ENCODE measurements around the gene LMX1A.

LMX1A gene

DNA sequence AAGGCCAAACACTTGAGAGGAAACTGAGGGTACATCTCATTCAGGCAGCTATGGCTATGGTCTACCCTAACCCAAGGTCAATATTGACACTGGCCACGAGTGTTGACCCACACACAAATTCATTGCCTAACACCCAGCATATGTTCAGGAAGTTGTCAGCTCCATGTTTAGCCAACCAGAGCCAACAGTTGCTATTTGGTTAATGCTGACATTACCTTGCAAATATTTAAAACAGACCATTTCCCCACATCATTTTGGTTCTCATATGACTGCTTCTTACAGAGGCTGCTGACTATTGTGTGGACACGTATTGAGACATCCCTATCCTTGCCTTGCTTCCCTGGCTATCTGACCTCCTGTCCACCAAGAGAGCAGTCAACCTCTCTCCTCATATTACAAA is 97.3 kb downstream of the LMX1A start (continued):
- TF ChIP-seq SCRT2 (tag by site-specific recombination; IDR thresholded peaks at IDR 0.05) (no peak), MYNN (tag by site-specific recombination; IDR thresholded peaks at IDR 0.05; ENCODE audit: borderline replicate concordance) (no peak)

DNA sequence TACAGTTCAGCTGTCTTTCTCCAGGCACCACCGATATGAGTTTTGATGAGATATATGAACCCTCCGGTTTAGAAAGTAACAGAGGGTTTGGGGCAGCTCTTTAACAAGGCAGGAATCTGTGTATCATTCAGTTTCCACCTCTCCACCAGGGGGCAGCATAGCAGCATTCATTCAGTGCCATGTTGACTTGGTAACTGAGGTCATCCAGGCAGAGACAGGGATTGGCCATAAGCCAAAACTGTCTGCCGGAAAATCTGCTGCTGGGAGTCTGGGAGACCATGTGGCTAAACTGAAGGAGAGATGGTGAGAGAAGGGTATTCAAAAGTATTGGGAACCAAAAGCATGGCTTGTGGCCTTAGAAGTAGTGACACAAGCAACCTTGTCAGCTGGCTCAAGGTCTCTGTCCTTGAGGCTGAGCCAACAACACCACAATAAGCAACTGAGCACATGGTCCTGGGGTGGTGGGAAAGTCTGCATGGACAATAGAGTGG is 98.5 kb downstream of the LMX1A start:
- Histone ChIP-seq H3K36me3 (ENCODE audit: control insufficient read depth in 2 of 2, insufficient read depth in 1 of 2, low read length in 2 of 2) (no peaks in the 10 kb centered on the region), H3K4me1 (ENCODE audit: control insufficient read depth, insufficient read depth, low read length) (peaks cover 3% of the 10 kb centered on the region; the same call in 1 of the 2 replicates), H3K9me3 (ENCODE audit: control insufficient read depth, insufficient read depth, low read depth, low read length) (no peaks in the 10 kb centered on the region), H3K4me3 (ENCODE audit: low read depth, low read length) (no peak overlapping the region), H3K27ac (ENCODE audit: extremely low read depth, low read depth, low read length) (no peak overlapping the region)
- CTCF ChIA-PET = interaction anchor here (0.6 to 5.4 kb wide), 55 partner anchors 11 to 338 kb away, joined by 3 to 125 read pairs (median 5); no protein-coding TSS in a partner anchor
- TF ChIP-seq ZNF366 (tag by site-specific recombination; conservative IDR thresholded peaks at IDR 0.05) (peak; percentile 75), SP7 (tag by site-specific recombination; IDR thresholded peaks at IDR 0.05) (0 out of 2 replicates have a peak, but pooled peaks have one; percentile 20), ZNF664 (tag by site-specific recombination; IDR thresholded peaks at IDR 0.05) (peak; percentile 86), KLF9 (tag by site-specific recombination; IDR thresholded peaks at IDR 0.05; ENCODE audit: low read depth) (no peak), GLIS1 (tag by site-specific recombination; IDR thresholded peaks at IDR 0.05) (no peak; the same call in 1 of the 2 replicates), ZNF24 (tag by site-specific recombination; IDR thresholded peaks at IDR 0.05) (peak; percentile 77), ZNF174 (tag by site-specific recombination; IDR thresholded peaks at IDR 0.05) (no peak), ZNF660 (tag by site-specific recombination; IDR thresholded peaks at IDR 0.05) (peak; percentile 96), ZNF670 (tag by site-specific recombination; IDR thresholded peaks at IDR 0.05; ENCODE audit: low read depth) (no peak), ZNF654 (tag by site-specific recombination; IDR thresholded peaks at IDR 0.05; ENCODE audit: low read depth) (peak; percentile 85), ZFP37 (tag by site-specific recombination; IDR thresholded peaks at IDR 0.05) (no peak), ZBTB17 (tag by site-specific recombination; IDR thresholded peaks at IDR 0.05) (peak; percentile 81), ZNF621 (tag by site-specific recombination; IDR thresholded peaks at IDR 0.05) (no peak), ZNF629 (tag by site-specific recombination; IDR thresholded peaks at IDR 0.05) (peak; percentile 51; the same call in 1 of the 2 replicates), ZBTB20 (tag by site-specific recombination; IDR thresholded peaks at IDR 0.05) (peak; percentile 96), ZNF777 (tag by site-specific recombination; IDR thresholded peaks at IDR 0.05; ENCODE audit: borderline replicate concordance) (no peak), ZNF2 (tag by site-specific recombination; IDR thresholded peaks at IDR 0.05) (peak; percentile 45; the same call in 1 of the 2 replicates), ZNF184 (tag by site-specific recombination; IDR thresholded peaks at IDR 0.05) (peak; percentile 82; the same call in 1 of the 2 replicates), ZNF561 (tag by site-specific recombination; IDR thresholded peaks at IDR 0.05; ENCODE audit: borderline replicate concordance) (peak; percentile 65; the same call in 1 of the 2 replicates), TRIM28 (IDR thresholded peaks at IDR 0.05; ENCODE audit: borderline replicate concordance, low read length) (peak; percentile 81), ZNF501 (tag by site-specific recombination; IDR thresholded peaks at IDR 0.05) (peak; percentile 48; the same call in 1 of the 2 replicates), ZSCAN16 (tag by site-specific recombination; IDR thresholded peaks at IDR 0.05) (no peak), ZNF37A (tag by site-specific recombination; IDR thresholded peaks at IDR 0.05) (peak; percentile 54; the same call in 1 of the 2 replicates)
- TF ChIP-seq, protein P1, sequence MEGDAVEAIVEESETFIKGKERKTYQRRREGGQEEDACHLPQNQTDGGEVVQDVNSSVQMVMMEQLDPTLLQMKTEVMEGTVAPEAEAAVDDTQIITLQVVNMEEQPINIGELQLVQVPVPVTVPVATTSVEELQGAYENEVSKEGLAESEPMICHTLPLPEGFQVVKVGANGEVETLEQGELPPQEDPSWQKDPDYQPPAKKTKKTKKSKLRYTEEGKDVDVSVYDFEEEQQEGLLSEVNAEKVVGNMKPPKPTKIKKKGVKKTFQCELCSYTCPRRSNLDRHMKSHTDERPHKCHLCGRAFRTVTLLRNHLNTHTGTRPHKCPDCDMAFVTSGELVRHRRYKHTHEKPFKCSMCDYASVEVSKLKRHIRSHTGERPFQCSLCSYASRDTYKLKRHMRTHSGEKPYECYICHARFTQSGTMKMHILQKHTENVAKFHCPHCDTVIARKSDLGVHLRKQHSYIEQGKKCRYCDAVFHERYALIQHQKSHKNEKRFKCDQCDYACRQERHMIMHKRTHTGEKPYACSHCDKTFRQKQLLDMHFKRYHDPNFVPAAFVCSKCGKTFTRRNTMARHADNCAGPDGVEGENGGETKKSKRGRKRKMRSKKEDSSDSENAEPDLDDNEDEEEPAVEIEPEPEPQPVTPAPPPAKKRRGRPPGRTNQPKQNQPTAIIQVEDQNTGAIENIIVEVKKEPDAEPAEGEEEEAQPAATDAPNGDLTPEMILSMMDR (tag by site-specific recombination; IDR thresholded peaks at IDR 0.05) = peak; percentile 64; the same call in 1 of the 2 replicates
- TF ChIP-seq, protein P2, sequence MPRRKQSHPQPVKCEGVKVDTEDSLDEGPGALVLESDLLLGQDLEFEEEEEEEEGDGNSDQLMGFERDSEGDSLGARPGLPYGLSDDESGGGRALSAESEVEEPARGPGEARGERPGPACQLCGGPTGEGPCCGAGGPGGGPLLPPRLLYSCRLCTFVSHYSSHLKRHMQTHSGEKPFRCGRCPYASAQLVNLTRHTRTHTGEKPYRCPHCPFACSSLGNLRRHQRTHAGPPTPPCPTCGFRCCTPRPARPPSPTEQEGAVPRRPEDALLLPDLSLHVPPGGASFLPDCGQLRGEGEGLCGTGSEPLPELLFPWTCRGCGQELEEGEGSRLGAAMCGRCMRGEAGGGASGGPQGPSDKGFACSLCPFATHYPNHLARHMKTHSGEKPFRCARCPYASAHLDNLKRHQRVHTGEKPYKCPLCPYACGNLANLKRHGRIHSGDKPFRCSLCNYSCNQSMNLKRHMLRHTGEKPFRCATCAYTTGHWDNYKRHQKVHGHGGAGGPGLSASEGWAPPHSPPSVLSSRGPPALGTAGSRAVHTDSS (tag by site-specific recombination; IDR thresholded peaks at IDR 0.05) = 0 out of 2 replicates have a peak, but pooled peaks have one; percentile 13
- TF ChIP-seq, protein P3, sequence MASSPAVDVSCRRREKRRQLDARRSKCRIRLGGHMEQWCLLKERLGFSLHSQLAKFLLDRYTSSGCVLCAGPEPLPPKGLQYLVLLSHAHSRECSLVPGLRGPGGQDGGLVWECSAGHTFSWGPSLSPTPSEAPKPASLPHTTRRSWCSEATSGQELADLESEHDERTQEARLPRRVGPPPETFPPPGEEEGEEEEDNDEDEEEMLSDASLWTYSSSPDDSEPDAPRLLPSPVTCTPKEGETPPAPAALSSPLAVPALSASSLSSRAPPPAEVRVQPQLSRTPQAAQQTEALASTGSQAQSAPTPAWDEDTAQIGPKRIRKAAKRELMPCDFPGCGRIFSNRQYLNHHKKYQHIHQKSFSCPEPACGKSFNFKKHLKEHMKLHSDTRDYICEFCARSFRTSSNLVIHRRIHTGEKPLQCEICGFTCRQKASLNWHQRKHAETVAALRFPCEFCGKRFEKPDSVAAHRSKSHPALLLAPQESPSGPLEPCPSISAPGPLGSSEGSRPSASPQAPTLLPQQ (tag by site-specific recombination; IDR thresholded peaks at IDR 0.05) = 0 out of 2 replicates have a peak, but pooled peaks have one; percentile 35
- POLR2A ChIA-PET = interaction anchor here (1.0 kb wide), 1 partner anchor 111 kb away, joined by 3 read pairs; no protein-coding TSS in a partner anchor

Measured in HEK293 (cell line).